ENCODE measurements around the gene TOMM70. TPM values are rescaled to one million over a fixed set of nuclear protein-coding genes. Genes with fewer than 3 reads are reported as not detected.

TOMM70 gene
- total and polyA plus RNA-seq, 2 of the 13 experiments (the other 11 are each of a cell fraction or from before 2014, with no cell fraction given), result 27.0 to 77.2 TPM

DNA sequence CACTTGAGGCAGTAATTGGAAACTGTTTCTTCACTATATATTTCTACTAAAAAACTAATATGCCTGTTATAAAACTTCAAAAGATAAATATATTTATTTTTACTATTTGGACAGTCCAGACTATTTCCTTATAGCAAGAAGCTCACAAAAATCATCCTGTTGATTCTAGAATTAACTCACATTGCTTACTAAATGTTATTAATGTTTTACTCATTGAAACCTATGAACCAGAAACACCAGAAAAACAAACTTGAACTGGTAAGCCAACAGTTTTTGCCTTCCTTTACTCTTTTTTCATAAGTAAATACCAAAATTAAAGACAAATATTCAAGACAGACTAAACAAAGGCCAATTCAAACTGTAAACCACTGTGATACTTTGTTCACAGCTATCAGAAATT lies 26.4 kb downstream of the TOMM70 start (continued):
- TF ChIP-seq, protein P1, sequence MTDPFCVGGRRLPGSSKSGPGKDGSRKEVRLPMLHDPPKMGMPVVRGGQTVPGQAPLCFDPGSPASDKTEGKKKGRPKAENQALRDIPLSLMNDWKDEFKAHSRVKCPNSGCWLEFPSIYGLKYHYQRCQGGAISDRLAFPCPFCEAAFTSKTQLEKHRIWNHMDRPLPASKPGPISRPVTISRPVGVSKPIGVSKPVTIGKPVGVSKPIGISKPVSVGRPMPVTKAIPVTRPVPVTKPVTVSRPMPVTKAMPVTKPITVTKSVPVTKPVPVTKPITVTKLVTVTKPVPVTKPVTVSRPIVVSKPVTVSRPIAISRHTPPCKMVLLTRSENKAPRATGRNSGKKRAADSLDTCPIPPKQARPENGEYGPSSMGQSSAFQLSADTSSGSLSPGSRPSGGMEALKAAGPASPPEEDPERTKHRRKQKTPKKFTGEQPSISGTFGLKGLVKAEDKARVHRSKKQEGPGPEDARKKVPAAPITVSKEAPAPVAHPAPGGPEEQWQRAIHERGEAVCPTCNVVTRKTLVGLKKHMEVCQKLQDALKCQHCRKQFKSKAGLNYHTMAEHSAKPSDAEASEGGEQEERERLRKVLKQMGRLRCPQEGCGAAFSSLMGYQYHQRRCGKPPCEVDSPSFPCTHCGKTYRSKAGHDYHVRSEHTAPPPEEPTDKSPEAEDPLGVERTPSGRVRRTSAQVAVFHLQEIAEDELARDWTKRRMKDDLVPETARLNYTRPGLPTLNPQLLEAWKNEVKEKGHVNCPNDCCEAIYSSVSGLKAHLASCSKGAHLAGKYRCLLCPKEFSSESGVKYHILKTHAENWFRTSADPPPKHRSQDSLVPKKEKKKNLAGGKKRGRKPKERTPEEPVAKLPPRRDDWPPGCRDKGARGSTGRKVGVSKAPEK (CRISPR knock-in tag; IDR thresholded peaks at IDR 0.05; ENCODE audit: borderline replicate concordance), result no peak
- TF ChIP-seq SOX13 (IDR thresholded peaks at IDR 0.05) (no peak), SOX13 (CRISPR knock-in tag; conservative IDR thresholded peaks at IDR 0.05 in 1 of 2, IDR thresholded peaks at IDR 0.05 in 1 of 2) (no peak)

DNA sequence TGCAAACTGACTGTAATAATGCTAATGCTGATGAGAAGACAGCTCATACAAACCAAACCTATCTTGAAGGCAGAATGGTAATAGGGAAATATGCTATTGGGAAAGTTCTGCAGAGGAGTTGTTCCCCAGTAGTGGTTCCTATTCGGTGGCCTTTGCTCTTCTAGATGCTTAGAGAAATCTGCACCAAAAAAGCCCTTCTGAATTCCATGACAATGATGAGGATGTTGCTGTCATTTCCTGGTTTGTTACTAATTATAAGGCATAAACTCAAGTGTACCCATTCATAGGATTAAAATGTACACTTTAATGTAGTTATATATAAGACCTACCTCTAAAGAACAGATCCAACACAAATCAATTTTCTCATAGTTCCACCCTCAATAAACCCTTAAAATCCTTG lies 30.1 kb downstream of the TOMM70 start:
- TF ChIP-seq ZNF234 (CRISPR knock-in tag; conservative IDR thresholded peaks at IDR 0.05), result no peak
- TF ChIP-seq BHLHE40 (IDR thresholded peaks at IDR 0.05; ENCODE audit: low read length), result no peak
- TF ChIP-seq ZNF432 (CRISPR knock-in tag; IDR thresholded peaks at IDR 0.05; ENCODE audit: borderline replicate concordance), result no peak
- no peak for TF ChIP-seq ZNF776 (CRISPR knock-in tag; IDR thresholded peaks at IDR 0.05)
- no peak for TF ChIP-seq FOXJ3 (CRISPR knock-in tag; IDR thresholded peaks at IDR 0.05; ENCODE audit: borderline replicate concordance)
- TF ChIP-seq, protein P2, sequence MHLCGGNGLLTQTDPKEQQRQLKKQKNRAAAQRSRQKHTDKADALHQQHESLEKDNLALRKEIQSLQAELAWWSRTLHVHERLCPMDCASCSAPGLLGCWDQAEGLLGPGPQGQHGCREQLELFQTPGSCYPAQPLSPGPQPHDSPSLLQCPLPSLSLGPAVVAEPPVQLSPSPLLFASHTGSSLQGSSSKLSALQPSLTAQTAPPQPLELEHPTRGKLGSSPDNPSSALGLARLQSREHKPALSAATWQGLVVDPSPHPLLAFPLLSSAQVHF (CRISPR knock-in tag; IDR thresholded peaks at IDR 0.05), result no peak
- no peak for TF ChIP-seq MEIS2 (CRISPR knock-in tag; IDR thresholded peaks at IDR 0.05)
- TF ChIP-seq SIN3B (IDR thresholded peaks at IDR 0.05; ENCODE audit: low read length), result no peak
- TF ChIP-seq ZBTB21 (CRISPR knock-in tag; IDR thresholded peaks at IDR 0.05), result no peak
- no peak for TF ChIP-seq SMARCE1 (IDR thresholded peaks at IDR 0.05; ENCODE audit: borderline replicate concordance)
- no peak for TF ChIP-seq ZNF569 (CRISPR knock-in tag; IDR thresholded peaks at IDR 0.05; ENCODE audit: borderline replicate concordance)
- Histone ChIP-seq H3K4me2 (ENCODE audit: low read depth, low read length) (no peak overlapping the region), H3K9me3 (ENCODE audit: low read length) (no peaks in the 10 kb centered on the region), H3K27me3 (ENCODE audit: control insufficient read depth in 1 of 2, insufficient read depth in 2 of 2, low read length in 2 of 2) (no peaks in the 10 kb centered on the region), H3K4me1 (ENCODE audit: insufficient read depth, low read length) (peaks cover 12% of the 10 kb centered on the region), H3K79me2 (ENCODE audit: insufficient read depth, low read length) (peaks cover 3% of the 10 kb centered on the region), H4K20me1 (ENCODE audit: insufficient read depth, low read length) (no peaks in the 10 kb centered on the region), H3K9ac (ENCODE audit: insufficient read depth, low read depth, low read length) (no peak overlapping the region), H2AFZ (ENCODE audit: low read length) (no peak overlapping the region), H3K4me3 (replicated peaks in 1 of 3; ENCODE audit: insufficient read depth in 1 of 3, low read depth in 2 of 3, low read length in 3 of 3) (no peak overlapping the region), H3K36me3 (replicated peaks in 1 of 2; ENCODE audit: control insufficient read depth in 1 of 2, insufficient read depth in 2 of 2, low read length in 2 of 2) (peaks cover 13 to 84% of the 10 kb centered on the region in 2 experiments), H3K27ac (ENCODE audit: extremely low read length, insufficient read depth, low read length) (no peak overlapping the region)
- DNase-seq (ENCODE audit: low spot score), result no peak
- ATAC-seq, result no peak
- CTCF ChIA-PET (ENCODE audit: low intra/inter-chr PET ratio, low total read pairs), result no interaction called here
- no TSS peak for BruUV-seq (replicated peaks)
- in situ Hi-C loops (cut with HindIII; ENCODE audit: extremely low pct_ligation_motif_present, low pct_unique_long_range_greater_than_20kb) (no loop called here), intact Hi-C loops (cut with micrococcal nuclease; ENCODE audit: unreplicated experiment) (no loop called here)
- no peak for FAIRE-seq
- POLR2A ChIA-PET, result no interaction called here
- WGBS (ENCODE audit: low lambda C conversion rate), result 92% methylated on average over 1 of the region's 1 CpG
